GM12878 (cell line): Measurements from ENCODE around the gene CDK13. TPM values are rescaled to one million over a fixed set of nuclear protein-coding genes. Genes with fewer than 3 reads are reported as not detected.

Experiments
- ATAC-seq: fragments of 200-7000 bp; cut with Tn5 transposase; 3 replicates; pipeline ENCODE4 v1.9.1; 2020; ENCODE audit warnings: mild to moderate bottlenecking, moderate library complexity
- BruUV-seq: library from RNA; stranded (reverse); fragments of 400-500 nt; replicated peaks from 2 replicates; lab custom pipeline; 2021; lab: Mats Ljungman, UMichigan
- CTCF ChIA-PET: fragments of 300-600 bp; sonication (Branson Sonifier 250); formaldehyde crosslinking; extraction: SDS; loops from one replicate; lab custom pipeline; 2021; ENCODE audit warnings: inconsistent platforms; lab: Yijun Ruan, JAX
- POLR2A ChIA-PET: fragments of 350-600 bp; formaldehyde crosslinking; extraction: SDS; loops from one replicate; lab custom pipeline; 2021; ENCODE audit warnings: inconsistent platforms; lab: Charles Lee
- RAD21 ChIA-PET: fragments of 300-600 bp; sonication (Branson Sonifier 250); formaldehyde crosslinking; loops from one replicate; lab custom pipeline; 2023; ENCODE audit warnings: antibody characterized with exemption; ENCODE audit not compliant: unreplicated experiment; lab: Charles Lee
- SMC1A ChIA-PET: fragments of 300-600 bp; sonication (Branson Sonifier 250); formaldehyde crosslinking; loops from one replicate; lab custom pipeline; 2023; ENCODE audit not compliant: unreplicated experiment, uncharacterized antibody; lab: Charles Lee
- DNase-seq: peaks from one replicate; pipeline ENCODE4 v3.0.0-alpha.2; 2011; ENCODE audit warnings: low read depth, low spot score
- FAIRE-seq: peaks from 3 replicates; lab custom pipeline; 2011; peaks lifted over from hg19 to GRCh38; lab: Jason Lieb, UNC
- H2AFZ ChIP-seq: 2 replicates; pipeline ENCODE4 v1.6.0; 2011; ENCODE audit warnings: low read depth, low read length, control low read depth; ENCODE audit not compliant: control insufficient read depth
- H3K27ac ChIP-seq: 2 replicates; pipeline ENCODE4 v1.5.1; 2011; ENCODE audit warnings: control low read depth; ENCODE audit not compliant: control insufficient read depth, insufficient read depth
- H3K27me3 ChIP-seq, 2 experiments: replicated peaks in 1 of 2; 2 replicates each; pipeline versions ENCODE4 v1.6.0 to v1.6.1; 2011; ENCODE audit warnings: low read length in 1 of 2; ENCODE audit not compliant: control insufficient read depth in 2 of 2, insufficient read depth in 2 of 2
- H3K36me3 ChIP-seq, 2 experiments: 2 replicates each; pipeline ENCODE4 v1.5.1; 2011; ENCODE audit warnings: low read length in 1 of 2; ENCODE audit not compliant: control insufficient read depth in 2 of 2, insufficient read depth in 2 of 2
- H3K4me1 ChIP-seq: 2 replicates; pipeline ENCODE4 v1.6.1; 2011; ENCODE audit warnings: mild to moderate bottlenecking, low read length, moderate library complexity, mixed read lengths; ENCODE audit not compliant: control insufficient read depth, insufficient read depth
- H3K4me2 ChIP-seq: 2 replicates; pipeline ENCODE4 v1.6.0; 2011; ENCODE audit warnings: control low read depth; ENCODE audit not compliant: control insufficient read depth, insufficient read depth
- H3K4me3 ChIP-seq: fragments of 200-600 bp; sonication (generic); 2 replicates; pipeline ENCODE4 v1.5.1; 2016
- H3K79me2 ChIP-seq: 2 replicates; pipeline ENCODE4 v1.6.0; 2011; ENCODE audit warnings: low read length; ENCODE audit not compliant: control insufficient read depth, insufficient read depth
- H3K9ac ChIP-seq: 2 replicates; pipeline ENCODE4 v1.8.0; 2011; ENCODE audit warnings: low read length, control low read depth, mixed read lengths; ENCODE audit not compliant: control insufficient read depth, insufficient read depth
- H3K9me3 ChIP-seq: replicated peaks from 3 replicates; pipeline ENCODE4 v1.5.1; 2011; ENCODE audit warnings: mild to moderate bottlenecking, low read length; ENCODE audit not compliant: control insufficient read depth, insufficient read depth
- H4K20me1 ChIP-seq: 2 replicates; pipeline ENCODE4 v1.6.0; 2011; ENCODE audit not compliant: control insufficient read depth, insufficient read depth
- BCL3 ChIP-seq: IDR thresholded peaks from 2 replicates; pipeline ENCODE4 v1.6.1; 2011; ENCODE audit warnings: borderline replicate concordance, low read depth, mild to moderate bottlenecking, moderate library complexity, low read length; ENCODE audit not compliant: insufficient read depth, poor library complexity, severe bottlenecking
- CBX5 ChIP-seq: sonication (generic); IDR thresholded peaks from 2 replicates; pipeline ENCODE4 v1.6.1; 2016; ENCODE audit warnings: low read depth, moderate library complexity, mild to moderate bottlenecking, inconsistent platforms
- EED ChIP-seq: sonication (generic); IDR thresholded peaks from 2 replicates; pipeline ENCODE4 v1.6.1; 2016; ENCODE audit warnings: antibody characterized with exemption, low read depth
- EGR1 ChIP-seq, 2 experiments: IDR thresholded peaks; 1 replicate in 1 of 2; 2 replicates in 1 of 2; pipeline ENCODE4 v1.6.1; 2011 to 2012; ENCODE audit warnings: low read depth in 2 of 2, low read length in 2 of 2, borderline replicate concordance in 1 of 2, mild to moderate bottlenecking in 1 of 2, moderate library complexity in 1 of 2
- EZH2 ChIP-seq: IDR thresholded peaks from 2 replicates; pipeline ENCODE4 v1.6.1; 2012; ENCODE audit warnings: low read depth, mild to moderate bottlenecking, control low read depth, inconsistent platforms, low read length, borderline replicate concordance; ENCODE audit not compliant: control insufficient read depth
- GATAD2B ChIP-seq: fragments of 450-650 bp; conservative IDR thresholded peaks from 2 replicates; pipeline ENCODE4 v1.6.1; 2017; ENCODE audit warnings: low read depth, mild to moderate bottlenecking, moderate library complexity
- HCFC1 ChIP-seq: fragments of 150-350 bp; IDR thresholded peaks from 2 replicates; pipeline ENCODE4 v1.6.1; 2014; ENCODE audit warnings: low read length
- POLR2AphosphoS5 ChIP-seq: IDR thresholded peaks from 2 replicates; pipeline ENCODE4 v1.6.1; 2011; ENCODE audit warnings: mild to moderate bottlenecking, low read length, inconsistent platforms
- RCOR1 ChIP-seq: conservative IDR thresholded peaks from 2 replicates; pipeline ENCODE4 v1.6.1; 2012; ENCODE audit warnings: low read depth, low read length, improper control_type of control experiment
- SIN3A ChIP-seq: IDR thresholded peaks from 2 replicates; pipeline ENCODE4 v1.6.1; 2012; ENCODE audit warnings: low read depth, low read length, improper control_type of control experiment
- SIX5 ChIP-seq: IDR thresholded peaks from 2 replicates; pipeline ENCODE4 v1.6.1; 2011; ENCODE audit warnings: mild to moderate bottlenecking, low read depth, low read length, moderate library complexity; ENCODE audit not compliant: severe bottlenecking
- TBL1XR1 ChIP-seq: IDR thresholded peaks from 2 replicates; pipeline ENCODE4 v1.6.1; 2012; ENCODE audit warnings: low read depth, low read length, improper control_type of control experiment
- ZNF207 ChIP-seq: fragments of 450-650 bp; IDR thresholded peaks from 2 replicates; pipeline ENCODE4 v1.6.1; 2014; ENCODE audit warnings: antibody characterized with exemption, mild to moderate bottlenecking, borderline replicate concordance
- ZNF592 ChIP-seq: fragments of 450-650 bp; IDR thresholded peaks from 2 replicates; pipeline ENCODE4 v1.6.1; 2017; ENCODE audit warnings: mild to moderate bottlenecking, moderate library complexity
- WGBS: methylation state at CpG from one replicate; pipeline ENCODE4 v1.1.6; 2016; ENCODE audit warnings: low lambda C conversion rate; ENCODE audit not compliant: insufficient replicate concordance, insufficient coverage; ENCODE audit errors: missing lambda C conversion rate; 5-methylcytosine and 5-hydroxymethylcytosine counted together
- in situ Hi-C: fragments of 300-500 bp; cut with MboI; formaldehyde crosslinking; loops from 9 replicates; pipeline ENCODE4 v1.14.3; 2018; ENCODE audit warnings: mixed read lengths
- intact Hi-C: fragments of 100-400 bp; cut with micrococcal nuclease; formaldehyde crosslinking; loops from one replicate; pipeline ENCODE4 v1.14.2; 2022; ENCODE audit not compliant: unreplicated experiment
- polyA plus RNA-seq, 11 experiments: library from polyadenylated mRNA; depleted of rRNA in 4 of 11; unstranded in 6 of 11; stranded (reverse) in 5 of 11; fragments of >200 nt; fragmentation: Nextera tagmentation in 4 of 11; fragmentation: Illumina TruSeq in 1 of 11; extraction: Ambion mirVana in 4 of 11; extraction: Trizol in 1 of 11; gene quantifications; 1 replicate in 1 of 11; 2 replicates in 10 of 11; pipeline versions ENCODE4 v1.2.1 to v1.2.3, GENCODE V29; 2011 to 2016; ENCODE audit warnings: inconsistent platforms in 2 of 11, missing spikeins in 2 of 11, low read depth in 1 of 11
- total RNA-seq, 4 experiments: library from RNA; depleted of rRNA in 3 of 4; stranded (reverse); fragments of >200 nt in 3 of 4; fragmentation: Illumina TruSeq in 1 of 4; extraction: Trizol in 1 of 4; gene quantifications; 2 replicates each; pipeline versions ENCODE4 v1.2.1 to v1.2.3, GENCODE V29; 2013 to 2021

The CDK13 gene
- total and polyA plus RNA-seq, 10 of the 15 experiments (the other 5 are each of a cell fraction or from before 2014, with no cell fraction given), result 10.8 to 44.4 (median 28.0) TPM

GRCh38 chr7:40098810-40099209 lies 148.8 kb downstream of the CDK13 start:
- no peak for TF ChIP-seq RCOR1
- H3K27ac ChIP-seq, result no peak overlapping the region
- no TSS peak for BruUV-seq
- FAIRE-seq (no peak), DNase-seq (no peak), ATAC-seq (no peak)
- H3K4me1 ChIP-seq, result no peaks in the 10 kb centered on the region
- no peak overlapping the region for H3K4me2 ChIP-seq
- intact Hi-C loops, result no loop called here
- ChIA-PET RAD21 (no interaction called here), POLR2A (no interaction called here), CTCF (interaction anchor here (1.3 kb wide), 1 partner anchor 202 kb away, joined by 4 read pairs; no protein-coding TSS in a partner anchor), SMC1A (no interaction called here)
- H3K4me3 ChIP-seq, result no peak overlapping the region
- H3K27me3 ChIP-seq, result no peaks in the 10 kb centered on the region
- H2AFZ ChIP-seq, result no peak overlapping the region
- no peaks in the 10 kb centered on the region for H3K79me2 ChIP-seq
- in situ Hi-C loops, result no loop called here
- H4K20me1 ChIP-seq, result no peaks in the 10 kb centered on the region
- no peak overlapping the region for H3K9ac ChIP-seq
- H3K9me3 ChIP-seq, result no peaks in the 10 kb centered on the region
- H3K36me3 ChIP-seq, result peaks cover 1 to 2% of the 10 kb centered on the region in 2 experiments; a peak in 3 of 4 replicates

- in situ Hi-C loops (no loop called here), intact Hi-C loops (no loop called here)
- H2AFZ ChIP-seq, result no peak overlapping the region
- H3K27ac ChIP-seq, result no peak overlapping the region
- BruUV-seq, result no TSS peak
- H3K36me3 ChIP-seq, result no peaks in the 10 kb centered on the region
- no peaks in the 10 kb centered on the region for H3K27me3 ChIP-seq
- ATAC-seq (no peak), DNase-seq (no peak), FAIRE-seq (no peak)
- ChIA-PET POLR2A (no interaction called here), SMC1A (no interaction called here), RAD21 (no interaction called here), CTCF (no interaction called here)
- H3K79me2 ChIP-seq, result no peaks in the 10 kb centered on the region
- no peak overlapping the region for H3K4me2 ChIP-seq
- 100% methylated on average over 4 of the region's 4 CpGs for WGBS
- H3K9me3 ChIP-seq, result no peaks in the 10 kb centered on the region
- no peaks in the 10 kb centered on the region for H4K20me1 ChIP-seq
- no peak overlapping the region for H3K4me3 ChIP-seq
- H3K9ac ChIP-seq, result no peak overlapping the region
- H3K4me1 ChIP-seq, result no peaks in the 10 kb centered on the region
- no peak for TF ChIP-seq TBL1XR1
- TF ChIP-seq GATAD2B, result no peak
- TF ChIP-seq POLR2AphosphoS5, result no peak
- TF ChIP-seq SIX5, result no peak
- TF ChIP-seq ZNF207, result no peak
- no peak for TF ChIP-seq HCFC1
- TF ChIP-seq SIN3A, result no peak
- no peak for TF ChIP-seq ZNF592
- TF ChIP-seq EGR1 (IDR thresholded peaks at IDR 0.05; ENCODE audit: borderline replicate concordance in 1 of 2, low read depth in 2 of 2, low read length in 2 of 2), result no peak
- TF ChIP-seq CBX5, result no peak
- no peak for TF ChIP-seq BCL3
- no peak for TF ChIP-seq EZH2
- TF ChIP-seq EED, result no peak
Observed at GRCh38 chr7:40099837-40100236, 149.8 kb downstream of the CDK13 start.
